Uterus (tissue), 2 donors: ENCODE results near the gene ANKDD1A.

Source experiments
- POLR2A ChIP-seq, 2 donors: fragments of 450-650 bp; IDR thresholded peaks; one replicate each; pipeline ENCODE4 v1.6.1; 2016; ENCODE audit warnings: antibody characterized with exemption in 2 of 2, mild to moderate bottlenecking in 1 of 2, moderate library complexity in 1 of 2
- TF ChIP-seq, protein P1 (sequence below), 4 experiments: fragments of 200-600 bp in 2 of 4; fragments of 450-650 bp in 2 of 4; sonication (generic) in 2 of 4; IDR thresholded peaks; one replicate each; pipeline ENCODE4 v1.5.1; 2016 to 2019; ENCODE audit warnings: antibody characterized with exemption in 4 of 4, mild to moderate bottlenecking in 2 of 4, moderate library complexity in 1 of 4

DNA sequence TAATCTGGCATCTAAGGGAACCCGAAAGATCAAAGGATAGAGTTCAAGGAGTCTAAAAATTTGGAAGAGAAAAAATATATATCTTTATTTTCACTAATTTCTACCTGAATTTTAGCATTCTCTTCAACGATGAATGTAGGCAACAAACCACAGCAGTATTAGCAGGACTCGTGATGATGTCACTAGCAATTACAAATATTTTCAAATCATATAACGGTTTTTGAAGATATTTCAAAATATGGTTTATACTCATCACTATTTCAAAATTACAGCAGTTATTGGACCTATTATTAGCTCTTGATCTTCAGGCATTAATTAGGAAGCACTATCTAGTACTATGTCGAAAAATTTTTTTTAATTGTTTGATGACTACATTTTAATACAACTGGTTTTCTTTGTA, 27.0 kb upstream of the ANKDD1A start:
- no peak for TF ChIP-seq POLR2A (IDR thresholded peaks at IDR 0.05)
- TF ChIP-seq, protein P1, sequence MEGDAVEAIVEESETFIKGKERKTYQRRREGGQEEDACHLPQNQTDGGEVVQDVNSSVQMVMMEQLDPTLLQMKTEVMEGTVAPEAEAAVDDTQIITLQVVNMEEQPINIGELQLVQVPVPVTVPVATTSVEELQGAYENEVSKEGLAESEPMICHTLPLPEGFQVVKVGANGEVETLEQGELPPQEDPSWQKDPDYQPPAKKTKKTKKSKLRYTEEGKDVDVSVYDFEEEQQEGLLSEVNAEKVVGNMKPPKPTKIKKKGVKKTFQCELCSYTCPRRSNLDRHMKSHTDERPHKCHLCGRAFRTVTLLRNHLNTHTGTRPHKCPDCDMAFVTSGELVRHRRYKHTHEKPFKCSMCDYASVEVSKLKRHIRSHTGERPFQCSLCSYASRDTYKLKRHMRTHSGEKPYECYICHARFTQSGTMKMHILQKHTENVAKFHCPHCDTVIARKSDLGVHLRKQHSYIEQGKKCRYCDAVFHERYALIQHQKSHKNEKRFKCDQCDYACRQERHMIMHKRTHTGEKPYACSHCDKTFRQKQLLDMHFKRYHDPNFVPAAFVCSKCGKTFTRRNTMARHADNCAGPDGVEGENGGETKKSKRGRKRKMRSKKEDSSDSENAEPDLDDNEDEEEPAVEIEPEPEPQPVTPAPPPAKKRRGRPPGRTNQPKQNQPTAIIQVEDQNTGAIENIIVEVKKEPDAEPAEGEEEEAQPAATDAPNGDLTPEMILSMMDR (IDR thresholded peaks at IDR 0.05), result no peak
